Measurements from ENCODE around the gene DSTN. TPM values are rescaled to one million over a fixed set of nuclear protein-coding genes. Genes with fewer than 3 reads are reported as not detected.

The DSTN gene
- polyA plus RNA-seq, 1 donor = 304 TPM

GRCh38 chr20:17573463-17573862 lies 3.6 kb downstream of the DSTN start:
- Histone ChIP-seq H3K27me3 (ENCODE audit: control insufficient read depth, insufficient read depth, low read length) (no peaks in the 10 kb centered on the region), H3K27ac (ENCODE audit: low read length) (no peak overlapping the region), H3K4me1 (ENCODE audit: control insufficient read depth, insufficient read depth, low read length) (peaks cover 10% of the 10 kb centered on the region), H3K9me3 (ENCODE audit: control insufficient read depth, low read depth, low read length) (no peaks in the 10 kb centered on the region), H3K36me3 (ENCODE audit: control insufficient read depth, insufficient read depth, low read length) (peaks cover 3% of the 10 kb centered on the region), H3K4me3 (ENCODE audit: low read length) (no peak overlapping the region)
- no peak for DNase-seq
- WGBS (ENCODE audit: insufficient coverage, low lambda C conversion rate) = 100% methylated on average over 3 of the region's 3 CpGs

DNA sequence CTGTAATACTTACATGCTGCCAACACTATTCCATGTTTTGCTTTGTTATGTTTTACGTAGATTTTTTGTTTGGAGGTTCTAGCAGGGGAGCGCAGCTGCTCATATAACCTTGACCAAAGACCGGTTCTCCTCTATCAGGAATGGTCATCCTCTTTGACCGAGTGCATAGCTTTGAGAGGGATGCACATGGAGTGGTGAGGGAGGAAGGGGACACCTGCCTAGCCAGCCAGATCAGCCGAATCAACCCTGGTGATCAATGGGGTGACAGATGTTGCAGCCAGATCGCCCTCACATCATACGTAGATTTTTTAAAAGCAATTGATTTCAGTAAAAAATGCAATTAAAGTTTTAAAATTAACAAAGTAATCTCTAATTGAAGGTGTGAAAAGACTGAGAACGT lies 6.3 kb downstream of the DSTN start:
- no peak for DNase-seq
- H3K27ac ChIP-seq (ENCODE audit: low read length) = no peak overlapping the region
- H3K9me3 ChIP-seq (ENCODE audit: control insufficient read depth, low read depth, low read length) = no peaks in the 10 kb centered on the region
- H3K4me1 ChIP-seq (ENCODE audit: control insufficient read depth, insufficient read depth, low read length) = peaks cover 9% of the 10 kb centered on the region
- H3K4me3 ChIP-seq (ENCODE audit: low read length) = no peak overlapping the region
- H3K27me3 ChIP-seq (ENCODE audit: control insufficient read depth, insufficient read depth, low read length) = no peaks in the 10 kb centered on the region
- H3K36me3 ChIP-seq (ENCODE audit: control insufficient read depth, insufficient read depth, low read length) = peaks cover 3% of the 10 kb centered on the region
- WGBS (ENCODE audit: insufficient coverage, low lambda C conversion rate) = 75% methylated on average over 4 of the region's 8 CpGs

GRCh38 chr20:17579369-17580039 lies 9.6 kb downstream of the DSTN start:
- Histone ChIP-seq H3K27ac (ENCODE audit: low read length) (no peak overlapping the region), H3K4me1 (ENCODE audit: control insufficient read depth, insufficient read depth, low read length) (no peaks in the 10 kb centered on the region)
- no CpG with 5 or more reads among the region's 4 CpGs for WGBS (ENCODE audit: insufficient coverage, low lambda C conversion rate)

DNA sequence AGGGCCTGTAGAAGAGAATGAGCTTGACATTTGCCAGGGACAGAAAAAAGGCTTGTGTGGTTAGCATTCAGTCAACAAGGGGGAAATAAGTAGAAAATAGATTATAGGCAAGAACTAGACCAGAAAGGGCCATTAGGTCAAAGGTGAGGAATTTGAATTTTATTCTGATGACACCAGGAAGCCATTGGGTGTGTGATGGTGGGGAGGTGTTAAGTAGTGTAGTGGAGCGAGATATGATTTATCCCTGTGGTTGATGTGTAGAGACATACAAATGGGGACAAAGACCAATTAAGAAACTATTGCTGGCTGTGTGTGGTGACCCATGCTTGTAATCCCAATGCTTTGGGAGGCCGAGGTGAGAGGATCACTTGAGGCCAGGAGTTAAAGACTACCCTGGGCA lies 11.0 kb downstream of the DSTN start:
- Histone ChIP-seq H3K4me1 (ENCODE audit: control insufficient read depth, insufficient read depth, low read length) (no peaks in the 10 kb centered on the region), H3K9me3 (ENCODE audit: control insufficient read depth, low read depth, low read length) (no peaks in the 10 kb centered on the region), H3K4me3 (ENCODE audit: low read length) (no peak overlapping the region), H3K36me3 (ENCODE audit: control insufficient read depth, insufficient read depth, low read length) (no peaks in the 10 kb centered on the region), H3K27ac (ENCODE audit: low read length) (no peak overlapping the region), H3K27me3 (ENCODE audit: control insufficient read depth, insufficient read depth, low read length) (no peaks in the 10 kb centered on the region)
- no peak for DNase-seq
- no CpG with 5 or more reads among the region's 2 CpGs for WGBS (ENCODE audit: insufficient coverage, low lambda C conversion rate)

More at GRCh38 chr20:17579369-17580039, 9.6 kb downstream of the DSTN start:
- Histone ChIP-seq H3K27me3 (ENCODE audit: control insufficient read depth, insufficient read depth, low read length) (no peaks in the 10 kb centered on the region), H3K36me3 (ENCODE audit: control insufficient read depth, insufficient read depth, low read length) (no peaks in the 10 kb centered on the region), H3K4me3 (ENCODE audit: low read length) (no peak overlapping the region), H3K9me3 (ENCODE audit: control insufficient read depth, low read depth, low read length) (no peaks in the 10 kb centered on the region)
- no peak for DNase-seq

DNA sequence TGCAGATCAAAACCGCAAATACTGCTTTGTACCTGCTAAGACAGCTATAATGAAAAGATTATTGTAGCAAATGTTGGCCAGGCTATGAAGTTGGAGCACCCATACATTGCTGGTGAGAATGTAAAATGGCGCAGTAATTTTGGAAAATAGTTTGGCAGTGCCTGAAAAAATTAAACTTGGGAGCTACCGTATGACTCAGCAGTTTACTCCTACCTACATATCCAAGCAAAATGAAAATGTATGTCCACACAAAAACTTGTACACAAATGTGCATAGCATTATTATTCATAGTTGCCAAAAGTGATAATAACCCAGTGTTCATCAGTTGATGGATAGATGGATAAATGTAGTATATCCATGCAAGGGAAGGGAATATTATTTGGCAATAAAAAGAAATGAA lies 13.3 kb downstream of the DSTN start:
- H3K36me3 ChIP-seq (ENCODE audit: control insufficient read depth, insufficient read depth, low read length) = no peaks in the 10 kb centered on the region
- no peak overlapping the region for H3K4me3 ChIP-seq (ENCODE audit: low read length)
- H3K27me3 ChIP-seq (ENCODE audit: control insufficient read depth, insufficient read depth, low read length) = no peaks in the 10 kb centered on the region
- no peak overlapping the region for H3K27ac ChIP-seq (ENCODE audit: low read length)
- H3K9me3 ChIP-seq (ENCODE audit: control insufficient read depth, low read depth, low read length) = no peaks in the 10 kb centered on the region
- 80% methylated on average over 1 of the region's 3 CpGs for WGBS (ENCODE audit: insufficient coverage, low lambda C conversion rate)
- DNase-seq = no peak
- H3K4me1 ChIP-seq (ENCODE audit: control insufficient read depth, insufficient read depth, low read length) = no peaks in the 10 kb centered on the region

DNA sequence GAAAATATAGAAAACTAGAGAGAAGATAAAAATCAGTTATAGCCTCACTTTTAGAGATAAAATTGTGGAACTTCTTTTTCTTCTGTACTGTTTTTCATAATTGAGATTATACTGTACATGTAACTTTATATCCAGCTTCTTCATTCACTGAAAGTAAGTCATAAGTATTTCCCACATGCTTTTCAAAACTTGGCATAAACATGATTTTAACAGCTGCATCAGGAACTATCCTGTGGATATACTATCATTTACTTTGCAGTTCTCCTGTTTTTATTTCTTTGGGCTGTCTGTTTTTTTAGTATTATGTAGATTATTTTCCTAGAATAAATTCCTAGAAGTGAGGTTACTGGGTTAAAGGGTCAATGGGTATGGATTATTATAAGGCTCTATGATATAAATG lies 14.8 kb downstream of the DSTN start:
- no peaks in the 10 kb centered on the region for H3K27me3 ChIP-seq (ENCODE audit: control insufficient read depth, insufficient read depth, low read length)
- H3K36me3 ChIP-seq (ENCODE audit: control insufficient read depth, insufficient read depth, low read length) = no peaks in the 10 kb centered on the region
- H3K9me3 ChIP-seq (ENCODE audit: control insufficient read depth, low read depth, low read length) = no peaks in the 10 kb centered on the region
- H3K27ac ChIP-seq (ENCODE audit: low read length) = no peak overlapping the region
- H3K4me1 ChIP-seq (ENCODE audit: control insufficient read depth, insufficient read depth, low read length) = no peaks in the 10 kb centered on the region
- no peak overlapping the region for H3K4me3 ChIP-seq (ENCODE audit: low read length)
- no peak for DNase-seq

- Histone ChIP-seq H3K36me3 (ENCODE audit: control insufficient read depth, insufficient read depth, low read length) (no peaks in the 10 kb centered on the region), H3K4me3 (ENCODE audit: low read length) (no peak overlapping the region), H3K27me3 (ENCODE audit: control insufficient read depth, insufficient read depth, low read length) (no peaks in the 10 kb centered on the region), H3K4me1 (ENCODE audit: control insufficient read depth, insufficient read depth, low read length) (no peaks in the 10 kb centered on the region), H3K27ac (ENCODE audit: low read length) (no peak overlapping the region), H3K9me3 (ENCODE audit: control insufficient read depth, low read depth, low read length) (no peaks in the 10 kb centered on the region)
- WGBS (ENCODE audit: insufficient coverage, low lambda C conversion rate) = no CpG with 5 or more reads among the region's 2 CpGs
- no peak for DNase-seq
These were observed 16.4 kb downstream of the DSTN start for GRCh38 chr20:17586250-17586649.

- Histone ChIP-seq H3K4me3 (ENCODE audit: low read length) (no peak overlapping the region), H3K4me1 (ENCODE audit: control insufficient read depth, insufficient read depth, low read length) (no peaks in the 10 kb centered on the region), H3K36me3 (ENCODE audit: control insufficient read depth, insufficient read depth, low read length) (peaks cover 5% of the 10 kb centered on the region), H3K27me3 (ENCODE audit: control insufficient read depth, insufficient read depth, low read length) (no peaks in the 10 kb centered on the region), H3K9me3 (ENCODE audit: control insufficient read depth, low read depth, low read length) (no peaks in the 10 kb centered on the region), H3K27ac (ENCODE audit: low read length) (no peak overlapping the region)
- WGBS (ENCODE audit: insufficient coverage, low lambda C conversion rate) = no CpG with 5 or more reads among the region's 1 CpG
- no peak for DNase-seq
These were observed 17.3 kb downstream of the DSTN start for GRCh38 chr20:17587148-17587547.

DNA sequence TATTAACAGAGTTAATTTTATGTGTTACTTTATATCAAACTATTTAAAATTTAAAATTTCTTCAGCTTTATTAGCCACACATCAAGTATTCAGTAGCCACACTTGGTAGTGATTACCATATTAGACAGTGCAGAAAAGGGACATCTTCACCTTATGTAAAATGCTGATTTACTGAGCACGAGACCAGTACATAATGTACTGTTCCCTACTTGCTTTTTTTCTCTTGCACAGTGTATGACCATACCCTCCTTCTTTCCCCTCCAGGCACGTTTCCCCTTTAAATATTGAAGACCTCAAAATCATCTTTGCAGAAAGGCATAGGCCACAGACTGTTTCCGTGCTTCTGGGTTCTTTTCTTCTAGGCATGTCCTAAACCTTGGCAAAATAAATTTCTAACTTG lies 17.9 kb downstream of the DSTN start:
- Histone ChIP-seq H3K4me3 (ENCODE audit: low read length) (no peak overlapping the region), H3K27me3 (ENCODE audit: control insufficient read depth, insufficient read depth, low read length) (no peaks in the 10 kb centered on the region), H3K36me3 (ENCODE audit: control insufficient read depth, insufficient read depth, low read length) (peaks cover 5% of the 10 kb centered on the region), H3K27ac (ENCODE audit: low read length) (no peak overlapping the region), H3K4me1 (ENCODE audit: control insufficient read depth, insufficient read depth, low read length) (no peaks in the 10 kb centered on the region), H3K9me3 (ENCODE audit: control insufficient read depth, low read depth, low read length) (no peaks in the 10 kb centered on the region)
- WGBS (ENCODE audit: insufficient coverage, low lambda C conversion rate) = 39% methylated on average over 2 of the region's 3 CpGs
- no peak for DNase-seq

- DNase-seq = no peak
- no peak overlapping the region for H3K27ac ChIP-seq (ENCODE audit: low read length)
- no peaks in the 10 kb centered on the region for H3K9me3 ChIP-seq (ENCODE audit: control insufficient read depth, low read depth, low read length)
- H3K36me3 ChIP-seq (ENCODE audit: control insufficient read depth, insufficient read depth, low read length) = peaks cover 5% of the 10 kb centered on the region
- no peak overlapping the region for H3K4me3 ChIP-seq (ENCODE audit: low read length)
- H3K4me1 ChIP-seq (ENCODE audit: control insufficient read depth, insufficient read depth, low read length) = peaks cover 2% of the 10 kb centered on the region
- H3K27me3 ChIP-seq (ENCODE audit: control insufficient read depth, insufficient read depth, low read length) = no peaks in the 10 kb centered on the region
- 100% methylated on average over 1 of the region's 8 CpGs for WGBS (ENCODE audit: insufficient coverage, low lambda C conversion rate)
These were observed 19.4 kb downstream of the DSTN start for GRCh38 chr20:17589161-17589834.

- whole genome bisulfite sequencing (ENCODE audit: insufficient coverage, low lambda C conversion rate) = 17% methylated on average over 1 of the region's 1 CpG
- no peaks in the 10 kb centered on the region for H3K27me3 ChIP-seq (ENCODE audit: control insufficient read depth, insufficient read depth, low read length)
- no peak for DNase-seq
- no peak overlapping the region for H3K27ac ChIP-seq (ENCODE audit: low read length)
- H3K4me3 ChIP-seq (ENCODE audit: low read length) = no peak overlapping the region
- no peaks in the 10 kb centered on the region for H3K9me3 ChIP-seq (ENCODE audit: control insufficient read depth, low read depth, low read length)
- H3K36me3 ChIP-seq (ENCODE audit: control insufficient read depth, insufficient read depth, low read length) = peaks cover 5% of the 10 kb centered on the region
- H3K4me1 ChIP-seq (ENCODE audit: control insufficient read depth, insufficient read depth, low read length) = peaks cover 3% of the 10 kb centered on the region
These were observed 20.4 kb downstream of the DSTN start for GRCh38 chr20:17590245-17590644.
